Measurements from ENCODE around the gene ZEB1. TPM values are rescaled to one million over a fixed set of nuclear protein-coding genes. Genes with fewer than 3 reads are reported as not detected.

ZEB1 gene
- total RNA-seq, 1 donor from 2014 or later = 89.1 TPM

GRCh38 chr10:31578181-31578852, 259.3 kb downstream of the ZEB1 start:
- DNase-seq (ENCODE audit: low spot score) = no peak

GRCh38 chr10:31578951-31579350, 259.9 kb downstream of the ZEB1 start:
- DNase-seq (ENCODE audit: low spot score) = no peak
